Stimulated activated naive CD4-positive, alpha-beta T cell (primary cell): Measurements from ENCODE around the gene POMT1.

Experiments used
- DNase-seq, 6 experiments: peaks; one replicate each; lab custom pipeline; 2025; lab: John Stamatoyannopoulos, UW

Gene POMT1

DNA sequence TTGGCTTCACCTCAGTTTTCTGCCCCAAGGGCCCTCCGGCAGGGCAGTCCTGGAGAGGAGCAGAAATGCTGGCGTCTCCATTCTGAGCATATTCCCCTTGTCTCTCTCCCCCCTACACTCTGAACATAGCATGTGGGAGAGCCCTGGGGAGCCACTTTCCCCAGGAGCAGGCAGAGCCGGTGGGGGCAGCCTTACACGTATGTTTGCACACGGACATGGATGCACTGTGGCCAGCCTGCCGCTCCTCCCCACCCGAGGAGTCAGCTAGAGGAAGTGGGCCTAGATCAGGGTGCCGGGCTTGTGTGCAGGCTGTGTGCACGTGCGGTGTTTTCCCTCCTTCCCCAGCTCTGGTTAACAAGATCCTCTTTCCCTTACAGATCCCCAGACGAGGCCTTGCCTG, 25.4 kb upstream of the POMT1 start:
- no peak for DNase-seq

DNA sequence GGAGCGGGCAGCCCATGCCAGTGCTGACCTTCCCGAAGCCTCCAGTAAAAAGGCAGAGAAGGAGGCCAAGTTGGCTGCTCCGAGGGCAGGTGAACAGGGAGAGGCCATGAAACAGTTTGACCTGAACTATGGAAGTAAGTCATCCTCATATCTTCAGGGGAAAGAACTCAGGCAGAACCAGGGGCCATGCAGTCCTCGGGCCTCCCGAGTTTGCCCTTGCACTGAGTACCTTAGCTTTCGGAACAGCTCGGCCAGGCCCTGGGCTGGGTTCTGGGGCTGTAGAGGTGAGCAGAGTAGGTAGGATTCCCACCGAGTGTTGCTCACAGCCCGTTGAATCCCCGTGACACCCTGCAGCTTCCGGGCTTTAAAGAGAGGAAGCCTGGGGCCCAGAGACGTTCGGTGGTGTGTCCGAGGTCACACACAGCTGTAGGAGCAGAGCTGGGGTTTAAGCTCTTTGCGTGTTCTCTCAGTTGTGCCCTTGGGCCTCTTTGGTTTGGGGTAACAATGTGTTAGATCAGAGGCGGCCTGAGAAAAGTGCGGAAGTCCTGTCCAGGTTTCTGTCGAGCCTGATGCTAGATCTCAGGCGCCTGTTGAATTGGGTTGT, 24.8 kb upstream of the POMT1 start:
- no peak for DNase-seq

DNA sequence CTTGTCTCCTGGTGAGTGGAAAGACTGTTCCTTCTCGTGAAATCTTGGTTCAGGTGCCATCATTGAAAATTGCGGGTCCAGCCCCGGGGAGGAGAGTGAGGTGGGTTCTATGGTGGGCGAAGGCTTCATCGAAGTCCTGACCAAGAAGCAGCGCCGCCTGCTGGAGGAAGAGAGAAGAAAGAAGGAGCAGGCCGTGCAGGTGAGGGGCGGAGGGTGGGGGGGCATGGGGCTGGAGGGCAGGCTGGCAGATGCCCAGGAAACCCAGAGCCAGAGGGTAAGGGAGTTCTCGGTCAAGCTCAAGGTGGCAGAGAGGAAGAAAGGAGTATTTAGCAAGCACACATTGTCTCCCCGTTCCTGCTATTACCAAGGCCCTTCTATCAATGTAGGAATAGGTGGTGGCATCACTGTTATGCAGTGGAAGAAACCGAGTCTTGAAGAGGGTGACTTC, 24.3 kb upstream of the POMT1 start:
- DNase-seq: peak; percentile 7 to 62 (median 48)

DNA sequence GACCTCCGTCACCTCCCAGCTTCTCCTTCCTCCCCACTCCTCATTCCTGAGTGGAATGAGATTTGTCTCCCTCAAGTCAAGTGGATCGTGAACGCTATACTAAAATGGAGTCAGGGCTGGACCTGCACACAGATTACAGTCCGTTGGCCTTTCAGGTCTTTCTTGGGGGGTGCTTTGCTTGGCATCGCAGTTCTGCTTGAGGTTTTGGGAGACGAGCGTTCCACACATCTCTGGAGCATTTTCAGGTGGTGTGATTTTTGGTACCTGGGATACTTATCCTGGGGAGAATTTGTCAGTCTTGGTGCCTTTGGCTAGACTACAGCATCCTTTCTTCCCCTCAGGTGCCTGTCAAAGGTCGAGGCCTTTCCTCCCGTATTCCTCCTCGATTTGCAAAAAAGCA, 23.8 kb upstream of the POMT1 start:
- DNase-seq: no peak

DNA sequence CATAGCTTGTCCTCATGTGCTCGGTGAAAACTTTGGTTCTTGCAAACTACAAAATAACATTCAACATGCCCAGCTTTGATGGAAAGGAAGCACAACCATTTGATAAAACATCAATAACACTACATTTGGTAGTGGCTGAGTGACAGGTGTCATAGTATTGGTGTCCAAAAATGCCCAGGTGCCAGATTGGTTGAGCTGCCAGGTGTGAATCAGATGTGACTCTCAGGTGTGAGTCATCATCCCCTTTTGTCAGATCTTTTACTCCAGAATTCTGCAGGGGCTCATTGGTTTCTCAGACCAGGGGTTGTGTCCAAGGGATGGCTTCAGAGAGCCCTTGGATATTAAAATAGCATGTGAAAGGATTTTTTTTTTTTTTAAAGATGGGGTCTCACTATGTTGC, 22.5 kb upstream of the POMT1 start:
- no peak for DNase-seq

DNA sequence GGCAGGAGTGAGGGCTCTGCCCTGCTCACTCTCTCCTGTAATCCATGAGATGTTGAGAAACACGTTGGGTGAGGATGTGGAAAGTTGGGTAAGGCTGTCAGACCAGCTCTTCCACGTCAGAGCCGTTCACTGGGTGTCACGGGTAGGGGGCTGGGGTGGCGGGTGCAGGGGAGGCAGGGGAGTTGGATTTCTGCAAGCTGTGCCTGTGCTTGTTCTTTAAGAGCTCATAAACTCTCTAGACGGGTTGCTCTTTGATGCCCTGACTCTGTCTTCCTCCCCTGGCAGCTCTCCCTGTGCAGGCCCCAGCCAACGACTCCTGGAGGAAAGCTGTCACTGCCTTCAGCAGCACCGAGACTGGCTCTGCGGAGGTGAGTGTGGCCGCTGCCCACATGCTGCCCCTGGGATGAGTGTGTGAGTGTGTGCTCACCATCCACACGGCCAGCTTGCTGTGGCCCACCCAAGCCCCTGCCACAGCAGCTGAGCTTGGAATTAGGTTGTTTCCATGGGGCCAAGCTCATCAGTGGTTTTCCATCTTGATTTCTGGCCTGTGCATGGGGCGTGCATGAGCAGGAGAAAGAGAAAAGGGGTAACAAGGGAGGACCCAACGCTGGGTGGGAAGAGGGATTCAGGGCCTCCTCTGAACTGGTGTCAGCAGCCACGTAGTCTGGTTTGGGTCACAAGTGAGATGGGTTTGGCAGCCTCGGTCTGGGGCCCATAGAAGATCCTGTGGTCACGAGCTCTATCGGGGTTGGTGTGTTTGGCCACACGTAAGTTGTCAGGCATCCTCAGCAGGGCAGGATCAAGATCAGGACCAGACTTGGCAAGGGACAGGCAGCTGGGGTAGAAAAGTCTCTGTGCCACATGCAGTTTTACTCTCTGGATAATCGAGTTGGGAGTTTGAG, 21.0 kb upstream of the POMT1 start:
- no peak for DNase-seq

DNA sequence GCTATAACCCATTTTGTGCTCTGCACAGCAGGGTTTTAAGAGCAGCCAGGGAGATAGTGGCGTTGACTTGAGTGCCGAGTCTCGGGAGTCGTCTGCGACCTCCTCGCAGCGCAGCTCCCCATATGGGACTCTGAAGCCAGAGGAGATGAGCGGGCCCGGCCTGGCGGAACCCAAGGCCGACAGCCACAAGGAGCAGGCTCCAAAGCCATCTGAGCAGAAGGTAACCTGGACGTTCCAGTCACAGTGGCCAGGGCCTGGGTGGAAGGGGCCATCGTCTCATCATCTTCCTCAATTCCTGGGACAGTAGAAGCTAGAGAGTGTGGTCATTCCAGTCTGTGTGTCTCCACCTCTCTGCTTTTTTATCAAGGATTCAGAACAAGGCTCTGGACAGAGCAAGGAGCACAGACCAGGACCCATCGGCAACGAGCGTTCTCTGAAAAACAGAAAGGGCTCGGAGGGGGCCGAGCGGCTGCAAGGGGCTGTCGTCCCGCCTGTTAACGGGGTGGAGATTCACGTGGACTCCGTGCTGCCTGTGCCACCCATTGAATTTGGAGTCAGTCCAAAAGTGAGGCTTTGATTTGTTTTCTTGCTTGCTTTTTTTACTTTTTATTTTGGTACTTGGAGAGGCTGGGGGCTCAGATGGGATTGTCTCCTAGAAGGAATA, 20.2 kb upstream of the POMT1 start:
- DNase-seq: no peak

DNA sequence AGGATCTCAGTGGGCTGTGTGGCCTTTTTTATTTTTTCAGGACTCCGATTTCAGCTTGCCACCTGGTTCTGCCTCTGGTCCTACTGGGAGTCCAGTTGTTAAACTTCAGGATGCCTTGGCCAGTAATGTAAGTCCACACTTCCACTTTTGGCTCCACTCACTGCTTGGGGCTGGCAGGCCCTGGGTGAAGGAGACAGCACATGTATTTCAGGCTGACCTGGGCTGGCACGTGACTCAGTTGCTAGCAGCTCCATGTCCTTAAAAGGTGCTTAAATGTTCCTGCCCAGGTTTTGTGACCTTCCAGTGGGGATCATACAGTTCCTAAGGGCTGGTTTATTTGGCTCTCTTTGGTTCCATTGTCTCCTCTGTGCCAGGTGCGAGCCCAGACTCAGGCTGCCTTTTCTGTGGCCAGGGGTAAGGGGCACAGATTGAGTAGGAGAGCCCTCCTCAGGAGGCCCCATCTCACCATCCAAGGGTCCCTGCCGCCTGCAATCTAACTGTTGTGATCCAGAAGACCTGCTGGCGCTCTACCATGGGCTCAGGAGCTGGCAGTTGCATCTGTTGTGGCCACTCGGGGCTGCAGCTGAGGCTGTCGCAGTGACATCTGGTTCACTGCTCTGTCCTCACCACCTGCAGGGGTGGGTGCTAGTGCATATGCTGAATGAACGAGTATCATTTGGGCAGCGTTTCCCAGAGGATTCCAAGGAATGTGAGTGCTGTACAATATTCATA, 19.2 kb upstream of the POMT1 start:
- DNase-seq: no peak

DNA sequence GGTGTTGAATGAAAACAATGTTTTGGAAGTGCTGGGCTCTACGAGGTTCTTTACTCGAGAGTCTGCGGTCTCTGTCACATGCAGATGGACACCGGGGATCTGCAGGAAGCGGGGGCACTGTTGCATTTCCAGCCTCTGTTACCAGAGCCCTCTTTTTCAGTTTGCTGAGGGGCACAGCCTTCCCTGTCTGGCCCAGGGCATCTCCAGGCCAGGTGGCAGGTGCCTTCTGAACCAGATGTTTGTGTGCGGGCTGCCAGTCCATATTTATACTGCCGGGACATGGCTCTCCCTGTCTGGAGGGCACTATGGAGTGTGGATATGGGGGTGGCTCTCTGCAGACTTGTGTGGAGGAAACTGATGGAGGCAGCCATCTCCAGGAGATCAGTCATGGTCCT, 18.7 kb upstream of the POMT1 start:
- DNase-seq: no peak

DNA sequence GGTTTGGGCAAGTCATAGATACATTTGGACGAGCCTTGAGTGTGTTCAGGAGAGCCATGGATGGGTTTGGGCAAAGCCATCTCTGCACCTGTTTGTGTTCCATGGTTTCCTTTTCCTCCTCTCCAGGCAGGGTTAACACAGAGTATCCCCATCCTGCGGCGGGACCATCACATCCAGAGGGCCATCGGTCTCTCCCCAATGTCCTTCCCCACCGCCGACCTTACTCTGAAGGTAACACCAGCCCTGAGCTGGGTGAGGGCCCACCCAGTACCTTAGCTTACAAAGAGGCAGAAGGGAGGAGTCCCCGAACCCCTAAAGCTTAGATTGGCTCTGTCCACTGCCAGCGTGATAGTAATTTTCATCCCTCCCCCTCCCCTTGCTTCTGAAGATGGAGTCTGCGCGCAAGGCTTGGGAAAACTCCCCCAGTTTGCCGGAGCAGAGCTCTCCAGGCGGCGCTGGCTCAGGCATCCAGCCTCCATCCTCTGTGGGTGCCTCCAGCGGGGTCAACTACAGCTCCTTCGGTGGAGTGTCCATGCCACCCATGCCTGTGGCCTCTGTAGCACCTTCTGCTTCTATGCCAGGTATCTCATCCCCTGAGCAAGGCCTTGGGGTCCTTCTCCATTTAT, 18.0 kb upstream of the POMT1 start:
- no peak for DNase-seq

DNA sequence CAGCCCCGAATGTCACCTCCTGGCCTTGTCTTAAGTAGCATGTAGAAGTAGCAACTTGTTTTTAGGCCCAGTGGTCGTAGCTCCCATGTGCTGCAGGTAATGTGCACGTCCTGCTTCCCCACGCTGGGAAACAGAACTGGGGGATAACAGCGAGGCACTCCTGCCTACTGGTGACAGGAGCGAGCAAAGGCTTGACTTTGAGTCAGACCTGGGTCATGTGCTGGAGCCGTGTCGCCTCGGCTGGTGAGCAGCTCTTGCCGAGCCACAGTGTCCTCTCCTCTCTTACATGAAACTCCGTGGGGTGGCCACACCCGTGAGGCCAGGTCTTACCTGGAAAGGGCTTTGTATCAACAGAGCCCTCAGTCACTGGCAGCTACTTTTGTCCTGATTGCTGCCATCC, 17.5 kb upstream of the POMT1 start:
- no peak for DNase-seq

DNA sequence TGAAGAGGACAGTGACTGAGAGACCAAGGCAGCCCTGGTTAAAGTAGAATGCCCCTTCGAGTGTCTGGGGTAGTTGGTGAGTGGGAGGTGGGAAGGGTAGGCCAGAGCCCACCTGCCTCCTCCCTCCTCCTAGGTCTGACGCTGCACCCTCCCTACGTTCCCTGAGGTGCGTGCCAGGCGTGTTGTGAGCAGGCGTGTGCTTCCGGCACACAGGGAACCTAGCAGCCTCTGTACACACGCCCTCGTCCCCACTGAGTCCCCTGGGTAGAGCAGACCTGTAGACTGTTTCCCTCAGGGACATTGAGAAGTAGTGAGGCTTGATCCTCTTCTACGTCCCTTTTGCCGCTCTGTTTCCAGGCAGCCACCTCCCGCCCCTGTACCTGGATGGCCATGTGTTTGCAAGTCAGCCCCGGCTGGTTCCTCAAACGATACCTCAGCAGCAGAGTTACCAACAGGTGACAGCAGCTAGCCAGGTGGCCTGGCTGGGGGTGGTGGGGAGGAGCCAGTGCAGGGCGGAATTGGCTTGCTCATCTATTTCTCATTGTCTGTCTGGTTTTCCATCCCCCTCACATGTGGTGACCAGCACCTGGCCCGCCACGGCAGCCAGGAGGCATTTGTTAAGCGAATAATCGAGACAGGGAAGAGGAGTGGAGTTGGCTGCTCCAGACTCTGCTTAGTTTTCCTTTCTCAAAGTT, 16.8 kb upstream of the POMT1 start:
- no peak for DNase-seq

DNA sequence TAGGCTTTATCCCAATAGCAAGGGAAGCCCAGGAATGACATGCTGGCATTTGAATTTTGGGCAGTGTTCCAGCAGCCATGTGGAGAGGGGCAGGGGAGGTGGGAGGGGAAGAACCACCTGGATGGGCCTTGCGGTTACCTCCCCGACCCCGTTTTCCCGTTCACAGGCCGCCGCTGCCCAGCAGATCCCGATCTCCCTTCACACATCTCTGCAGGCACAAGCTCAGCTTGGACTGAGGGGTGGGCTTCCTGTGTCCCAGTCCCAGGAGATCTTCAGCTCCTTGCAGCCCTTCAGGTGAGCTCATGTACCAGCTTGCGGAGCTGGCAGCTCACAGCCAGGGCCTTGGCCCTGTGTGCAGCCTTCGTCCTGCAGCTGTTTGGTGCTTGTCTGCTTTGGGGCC, 15.7 kb upstream of the POMT1 start:
- DNase-seq: no peak

DNA sequence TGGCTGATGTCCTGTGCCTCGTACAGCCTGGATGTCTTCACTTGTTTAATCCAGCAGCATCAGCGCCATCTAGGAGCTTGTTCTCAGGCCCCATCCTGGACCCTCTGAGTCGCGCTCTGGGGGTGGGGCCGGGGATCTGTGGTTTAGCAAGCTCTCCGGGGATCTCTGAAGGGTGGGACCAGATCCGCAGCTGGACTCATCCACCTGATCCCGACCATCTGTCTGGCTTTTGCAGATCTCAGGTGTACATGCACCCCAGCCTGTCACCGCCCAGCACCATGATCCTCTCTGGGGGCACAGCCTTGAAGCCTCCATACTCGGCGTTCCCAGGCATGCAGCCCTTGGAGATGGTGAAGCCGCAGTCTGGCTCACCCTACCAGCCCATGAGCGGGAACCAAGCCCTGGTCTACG, 15.1 kb upstream of the POMT1 start:
- DNase-seq: no peak

DNA sequence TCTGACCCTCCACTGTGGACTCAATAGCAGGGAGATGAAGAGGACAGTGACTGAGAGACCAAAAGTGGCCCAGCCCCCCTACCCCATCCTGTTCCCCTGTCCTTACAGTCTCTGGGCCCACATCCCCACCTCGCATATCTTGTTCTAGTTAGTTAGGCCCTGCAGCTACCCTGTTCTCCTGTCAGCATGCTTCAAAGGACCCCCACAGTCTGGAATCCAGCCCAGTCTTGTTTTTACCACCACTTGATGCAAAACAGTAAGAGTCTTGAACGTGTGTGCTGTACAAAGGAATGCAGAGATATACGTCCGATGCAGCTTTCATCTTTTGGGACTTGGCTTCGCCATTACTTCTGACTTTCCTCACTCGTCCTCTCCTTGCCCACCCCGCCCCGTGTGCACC, 12.2 kb upstream of the POMT1 start:
- no peak for DNase-seq

DNA sequence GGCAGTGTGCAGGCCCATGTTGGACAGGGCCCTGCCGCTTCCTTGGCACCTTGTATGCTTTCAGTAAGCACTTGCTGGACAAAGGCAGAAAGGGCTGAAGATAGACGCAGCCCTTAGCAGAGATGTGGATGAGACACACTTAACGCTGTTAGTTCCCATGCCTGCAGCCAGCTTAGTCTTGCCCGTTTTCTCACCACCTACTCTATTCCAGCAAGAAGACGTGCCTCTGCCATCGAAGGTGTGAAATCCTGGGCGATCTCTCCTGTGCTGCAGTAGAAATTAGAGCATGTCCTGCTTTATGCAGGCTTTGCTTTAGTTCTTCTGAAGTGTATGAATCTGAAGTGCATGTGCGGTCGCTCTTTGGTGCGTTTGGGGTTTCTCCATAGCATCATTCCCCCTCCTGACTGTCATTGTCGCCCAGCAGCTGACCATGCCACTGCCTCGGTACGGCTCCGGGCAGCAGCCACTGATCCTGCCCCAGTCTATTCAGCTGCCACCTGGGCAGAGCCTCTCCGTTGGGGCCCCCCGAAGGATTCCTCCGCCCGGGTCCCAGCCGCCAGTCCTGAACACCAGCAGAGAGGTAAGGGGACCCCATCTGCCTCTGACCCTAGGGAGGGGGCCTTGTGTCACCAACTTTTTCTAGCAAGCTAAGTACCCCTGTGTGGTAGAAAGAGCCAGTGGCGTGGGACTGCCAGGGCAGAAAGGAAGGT, 11.6 kb upstream of the POMT1 start:
- DNase-seq: no peak

DNA sequence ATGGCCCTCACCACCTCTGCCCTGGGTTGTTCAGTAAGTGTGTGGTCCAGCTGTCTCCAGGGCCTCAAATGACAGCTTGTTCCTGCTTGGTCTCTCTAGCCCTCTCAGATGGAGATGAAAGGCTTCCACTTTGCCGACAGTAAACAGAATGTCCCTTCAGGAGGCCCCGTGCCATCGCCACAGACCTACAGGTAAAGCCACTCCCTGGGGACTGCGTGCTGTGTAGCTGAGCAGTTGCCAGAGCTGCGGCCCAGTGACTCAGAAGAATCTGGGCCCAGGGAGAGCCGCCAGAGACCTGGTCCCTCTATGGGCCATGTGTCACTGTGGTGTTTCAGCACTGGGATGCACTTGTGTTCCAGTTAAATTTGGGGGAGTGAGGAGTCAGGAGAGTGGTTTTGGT, 10.6 kb upstream of the POMT1 start:
- no peak for DNase-seq

DNA sequence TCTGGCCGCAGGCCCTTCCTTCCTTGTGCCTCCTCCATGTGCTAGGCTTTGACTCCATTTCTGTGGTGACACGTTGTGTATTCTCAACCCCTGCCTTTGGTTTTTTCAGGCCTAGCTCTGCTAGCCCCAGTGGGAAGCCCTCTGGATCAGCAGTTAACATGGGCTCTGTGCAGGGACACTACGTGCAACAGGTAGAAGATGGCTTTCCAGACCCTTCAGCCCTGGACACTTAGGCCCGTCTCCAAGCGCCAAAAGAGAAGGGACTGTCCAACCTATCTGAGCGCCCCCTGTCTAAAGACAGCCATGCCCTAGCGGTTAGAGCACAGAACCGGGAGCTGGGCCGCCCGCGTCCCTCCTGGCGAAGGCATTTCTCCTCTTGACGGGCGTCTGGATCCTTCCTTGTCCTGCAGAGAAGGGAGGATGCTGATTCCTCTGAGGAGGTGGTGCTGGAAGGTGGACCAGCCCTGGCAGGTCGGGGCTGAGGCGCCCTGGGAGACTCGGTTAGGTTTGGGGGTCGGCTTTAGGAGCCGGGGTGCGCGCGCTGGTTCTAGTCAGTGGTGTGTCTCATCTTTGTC, 8.3 kb upstream of the POMT1 start:
- no peak for DNase-seq

DNA sequence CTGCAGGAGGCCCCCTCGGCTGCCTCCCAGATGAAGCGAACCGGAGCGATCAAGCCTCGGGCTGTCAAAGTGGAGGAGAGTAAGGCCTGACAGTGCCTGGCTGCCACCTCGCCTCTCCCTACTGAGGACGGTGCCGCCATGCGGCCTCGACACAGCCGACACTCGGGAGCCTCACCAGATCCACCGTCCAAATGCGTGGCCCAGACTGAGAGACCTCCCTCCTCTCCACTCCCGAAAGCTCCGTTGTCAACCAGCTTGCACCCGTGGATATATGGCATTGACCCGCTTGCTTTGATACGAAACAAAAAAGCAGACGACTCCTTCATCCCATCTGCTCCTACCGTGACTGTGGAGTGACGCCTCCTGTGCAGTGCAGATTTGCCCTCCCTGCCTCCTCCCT, 6.9 kb upstream of the POMT1 start:
- DNase-seq: no peak

DNA sequence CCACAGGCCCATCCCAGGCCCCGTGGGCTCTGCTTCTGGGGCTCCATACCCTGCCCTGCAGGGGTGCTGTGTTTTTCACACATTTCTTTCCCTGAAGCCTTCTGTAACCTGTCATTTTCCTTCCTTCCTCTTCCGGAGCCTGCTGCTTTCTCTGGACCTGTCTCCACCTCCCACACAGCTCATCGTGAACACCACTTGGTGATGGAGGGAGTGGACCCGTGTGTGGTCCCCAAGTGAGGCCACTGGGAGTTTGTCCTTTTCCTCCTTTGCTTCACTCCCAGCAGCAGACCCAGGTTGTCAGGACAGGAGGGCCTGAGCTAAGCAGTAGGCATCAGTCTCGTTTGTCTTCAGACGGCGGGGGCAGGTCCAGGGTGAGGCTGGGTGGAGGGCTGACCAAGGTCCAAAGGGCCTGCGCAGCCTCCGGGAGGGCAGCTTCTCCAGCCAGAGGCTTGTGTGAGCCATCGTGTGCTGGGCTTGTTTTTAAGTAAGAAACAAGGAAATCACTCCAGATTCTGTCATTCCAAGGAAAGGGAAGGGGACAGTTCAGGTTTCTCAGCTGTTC, 5.8 kb upstream of the POMT1 start:
- no peak for DNase-seq
